Fibroblast of peridontal ligament (primary cell): ENCODE measurements around the gene PCGF5.
"Not testable (repeated sequence)": the region's sequence is repeated elsewhere in the genome, so short reads cannot be mapped to it uniquely, and the experiment has no call there.

Source experiments
- DNase-seq: peaks from one replicate; pipeline ENCODE4 v3.0.0-alpha.2; 2010; ENCODE audit errors: extremely low read depth

PCGF5 gene

GRCh38 chr10:91210014-91210413 is 10.4 kb upstream of the PCGF5 start:
- DNase-seq = no peak

GRCh38 chr10:91210435-91210834 is 10.0 kb upstream of the PCGF5 start:
- DNase-seq = no peak

GRCh38 chr10:91211675-91212074 is 8.8 kb upstream of the PCGF5 start:
- no peak for DNase-seq

- no peak for DNase-seq
Observed at GRCh38 chr10:91214911-91215310, 5.6 kb upstream of the PCGF5 start.

- no peak for DNase-seq
Observed at GRCh38 chr10:91215384-91215783, 5.1 kb upstream of the PCGF5 start.

GRCh38 chr10:91219371-91220193 is 881 bp upstream of the PCGF5 start:
- peak; percentile 28 for DNase-seq

- DNase-seq = peak; percentile 30
Observed at GRCh38 chr10:91220954-91221675, 652 bp downstream of the PCGF5 start.

- no peak for DNase-seq
Observed at GRCh38 chr10:91226093-91226492, 5.6 kb downstream of the PCGF5 start.

- DNase-seq = no peak
Observed at GRCh38 chr10:91227576-91227975, 7.1 kb downstream of the PCGF5 start.

- no peak for DNase-seq
Observed at GRCh38 chr10:91229683-91230082, 9.2 kb downstream of the PCGF5 start.

GRCh38 chr10:91238191-91238590 is 17.7 kb downstream of the PCGF5 start:
- no peak for DNase-seq

- DNase-seq = no peak
Observed at GRCh38 chr10:91239789-91240188, 19.3 kb downstream of the PCGF5 start.

- DNase-seq = no peak
Observed at GRCh38 chr10:91242940-91243339, 22.5 kb downstream of the PCGF5 start.

- DNase-seq = peak; percentile 34
Observed at GRCh38 chr10:91247360-91248111, 27.1 kb downstream of the PCGF5 start.

GRCh38 chr10:91249700-91250099 is 29.2 kb downstream of the PCGF5 start:
- DNase-seq = no peak

- no peak for DNase-seq
Observed at GRCh38 chr10:91250341-91250740, 29.9 kb downstream of the PCGF5 start.

- peak; percentile 74 for DNase-seq
Observed at GRCh38 chr10:91251430-91252056, 31.1 kb downstream of the PCGF5 start.

GRCh38 chr10:91253300-91253699 is 32.8 kb downstream of the PCGF5 start:
- DNase-seq = no peak

- DNase-seq = no peak
Observed at GRCh38 chr10:91257310-91257709, 36.8 kb downstream of the PCGF5 start.

- not testable (repeated sequence) for DNase-seq
Observed at GRCh38 chr10:91260417-91260816, 40.0 kb downstream of the PCGF5 start.

GRCh38 chr10:91271886-91272285 is 51.4 kb downstream of the PCGF5 start:
- peak; percentile 51 for DNase-seq
